K562 (cell line): ENCODE measurements around the gene ALS2CL. TPM values are rescaled to one million over a fixed set of nuclear protein-coding genes. Genes with fewer than 3 reads are reported as not detected.

Source experiments
- JUN ChIP-seq, 2 experiments: sonication (generic) in 1 of 2; formaldehyde crosslinking in 1 of 2; IDR thresholded peaks; 2 replicates each; pipeline versions ENCODE4 v1.6.1 to v1.8.0; 2012 to 2022; ENCODE audit warnings: borderline replicate concordance in 2 of 2, mild to moderate bottlenecking in 2 of 2, improper control_type of control experiment in 1 of 2, low read depth in 1 of 2, low read length in 1 of 2, missing genetic modification reagents in 1 of 2
- MCM7 ChIP-seq, 2 experiments: fragments of 450-650 bp; IDR thresholded peaks; 2 replicates each; pipeline ENCODE4 v1.6.1; 2016 to 2018
- MXI1 ChIP-seq: IDR thresholded peaks from 2 replicates; pipeline ENCODE4 v1.6.1; 2011; ENCODE audit warnings: low read depth, mild to moderate bottlenecking, improper control_type of control experiment, low read length
- RERE ChIP-seq: sonication (generic); formaldehyde crosslinking; IDR thresholded peaks from 2 replicates; pipeline ENCODE4 v1.8.0; 2023; ENCODE audit warnings: missing genetic modification reagents, mild to moderate bottlenecking, borderline replicate concordance
- SP2 ChIP-seq: IDR thresholded peaks from 2 replicates; pipeline ENCODE4 v1.6.1; 2011; ENCODE audit warnings: mild to moderate bottlenecking, low read depth, low read length, moderate library complexity; ENCODE audit not compliant: poor library complexity, severe bottlenecking; ENCODE audit errors: extremely low read depth
- USF2 ChIP-seq: sonication (generic); formaldehyde crosslinking; IDR thresholded peaks from 2 replicates; pipeline ENCODE4 v1.5.0; 2020; ENCODE audit warnings: missing genetic modification reagents
- ZNF3 ChIP-seq: fragments of 250-450 bp; sonication (Bioruptor Pico); IDR thresholded peaks from 2 replicates; pipeline ENCODE4 v1.5.0; 2021; ENCODE audit warnings: mild to moderate bottlenecking, moderate library complexity
- ZNF408 ChIP-seq: fragments of 250-450 bp; sonication (Bioruptor Pico); IDR thresholded peaks from 2 replicates; pipeline ENCODE4 v1.4.0; 2020; ENCODE audit warnings: low read depth, mild to moderate bottlenecking, moderate library complexity
- ZNF512 ChIP-seq: IDR thresholded peaks from 2 replicates; pipeline ENCODE4 v1.6.1; 2016; ENCODE audit warnings: missing genetic modification characterization, missing compliant biosample characterization
- polyA plus RNA-seq, 8 experiments: library from polyadenylated mRNA; depleted of rRNA in 4 of 8; stranded (reverse) in 5 of 8; unstranded in 3 of 8; fragments of >200 nt; fragmentation: Nextera tagmentation in 2 of 8; fragmentation: Illumina TruSeq in 1 of 8; extraction: Ambion mirVana in 2 of 8; extraction: Trizol in 1 of 8; gene quantifications; 2 replicates each; pipeline versions ENCODE4 v1.2.1 to v1.2.3, GENCODE V29; 2011 to 2014; ENCODE audit warnings: inconsistent platforms in 1 of 8, missing spikeins in 1 of 8
- total RNA-seq, 7 experiments: library from RNA; depleted of rRNA in 6 of 7; stranded (reverse); fragments of >200 nt in 6 of 7; fragmentation: Illumina TruSeq in 2 of 7; extraction: Trizol in 2 of 7; gene quantifications; 2 replicates each; pipeline versions ENCODE4 v1.2.1 to v1.2.3, GENCODE V29; 2011 to 2021; ENCODE audit warnings: low replicate concordance in 1 of 7

The ALS2CL gene
- total and polyA plus RNA-seq, 9 of the 15 experiments (the other 6 are each of a cell fraction or from before 2014, with no cell fraction given), result 0.03 to 0.13 (median 0.05) TPM; not detected in 3

GRCh38 chr3:46666453-46666845 lies 27.0 kb downstream of the ALS2CL start (continued):
- TF ChIP-seq RERE (CRISPR knock-in tag) (no peak), MCM7 (IDR thresholded peaks at IDR 0.05) (no peak), SP2 (no peak), ZNF512 (tag) (no peak), USF2 (CRISPR knock-in tag) (no peak), ZNF3 (no peak), ZNF408 (CRISPR knock-in tag) (no peak), MXI1 (no peak), JUN (IDR thresholded peaks at IDR 0.05; ENCODE audit: borderline replicate concordance, low read depth, low read length) (no peak), JUN (CRISPR knock-in tag; IDR thresholded peaks at IDR 0.05; ENCODE audit: borderline replicate concordance) (no peak)
- TF ChIP-seq, all 486 proteins: peak for 0
